Lower leg skin (tissue), 4 donors: Measurements from ENCODE around the gene ANKDD1B. TPM values are rescaled to one million over a fixed set of nuclear protein-coding genes. Genes with fewer than 3 reads are reported as not detected.

Source experiments
- DNase-seq, 2 donors: peaks; one replicate each; pipeline ENCODE4 v3.0.0-alpha.2; 2019; ENCODE audit warnings: low spot score in 2 of 2
- H3K4me3 ChIP-seq: fragments of 200-600 bp; sonication (generic); 2 replicates; pipeline ENCODE4 v1.5.1; 2017; ENCODE audit warnings: mild to moderate bottlenecking, low read depth; ENCODE audit not compliant: poor library complexity, severe bottlenecking
- CTCF ChIP-seq, 3 donors: fragments of 450-650 bp; IDR thresholded peaks; one replicate each; pipeline ENCODE4 v1.5.1; 2016; ENCODE audit warnings: antibody characterized with exemption in 3 of 3, mild to moderate bottlenecking in 3 of 3, moderate library complexity in 2 of 3
- POLR2A ChIP-seq, 2 donors: fragments of 450-650 bp; IDR thresholded peaks; one replicate each; pipeline ENCODE4 v1.6.1; 2016 to 2017; ENCODE audit warnings: antibody characterized with exemption in 2 of 2, mild to moderate bottlenecking in 1 of 2, moderate library complexity in 1 of 2
- WGBS, 2 donors: methylation state at CpG; one replicate each; pipeline ENCODE4 v1.1.5; 2018; 5-methylcytosine and 5-hydroxymethylcytosine counted together
- intact Hi-C: fragments of 100-400 bp; cut with DNase I; formaldehyde crosslinking; loops from one replicate; pipeline ENCODE4 v1.15.0; 2023; ENCODE audit warnings: low total_unique reads
- total RNA-seq, 4 donors: library from RNA; depleted of rRNA; stranded (reverse); fragments of >200 nt; gene quantifications; one replicate each; pipeline ENCODE4 v1.1.0, GENCODE V29; 2016

ANKDD1B gene
- total RNA-seq, 4 donors from 2014 or later, result 0.21 to 1.1 (median 0.45) TPM; not detected in 1

DNA sequence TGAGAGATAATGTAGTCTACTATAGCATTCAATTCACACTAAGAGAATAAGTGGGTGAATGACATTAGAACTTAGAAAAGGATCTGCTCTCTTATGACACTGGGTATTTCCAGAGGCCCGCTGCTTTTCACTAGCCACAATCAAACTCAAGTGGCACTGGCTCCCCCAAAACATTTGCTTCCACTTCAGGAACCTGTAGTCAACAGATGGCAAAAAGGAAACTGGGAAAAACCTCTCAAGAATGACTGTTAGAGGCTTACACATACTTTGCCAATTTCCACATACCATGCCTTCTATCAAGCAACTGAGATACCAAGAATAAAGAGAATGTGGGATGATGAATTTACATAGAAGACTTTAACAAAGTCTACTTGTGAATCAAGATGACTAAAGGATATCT, 94.8 kb downstream of the ANKDD1B start:
- WGBS, 2 donors, result 93 to 95% methylated on average over 1 of the region's 1 CpG
- H3K4me3 ChIP-seq, result no peak overlapping the region
- TF ChIP-seq POLR2A (IDR thresholded peaks at IDR 0.05) (no peak), CTCF (IDR thresholded peaks at IDR 0.05) (no peak)
- intact Hi-C loops, result no loop called here
- DNase-seq, result no peak

DNA sequence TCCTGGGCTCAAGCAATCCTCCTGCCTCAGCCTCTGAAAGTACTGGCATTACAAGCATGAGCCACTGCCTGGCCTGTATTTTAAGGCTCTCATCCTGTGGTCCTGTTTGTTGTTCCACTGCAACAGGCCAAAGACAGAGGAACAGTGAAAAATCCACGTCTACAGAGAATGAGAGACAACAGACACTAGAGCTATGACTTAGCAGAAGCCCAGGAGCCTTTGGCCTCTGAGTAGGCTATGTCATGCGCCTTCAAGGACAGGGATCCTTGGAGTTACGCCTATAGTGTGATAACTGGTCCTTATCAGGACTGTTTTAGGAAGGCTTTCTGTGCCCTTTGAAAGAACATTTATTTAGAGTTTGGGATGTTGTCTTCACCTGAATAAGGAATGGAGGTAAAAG, 95.5 kb downstream of the ANKDD1B start:
- DNase-seq, result no peak
- intact Hi-C loops, result no loop called here
- TF ChIP-seq CTCF (IDR thresholded peaks at IDR 0.05) (no peak), POLR2A (IDR thresholded peaks at IDR 0.05) (no peak)
- H3K4me3 ChIP-seq, result no peak overlapping the region
- 96 to 97% methylated on average over 3 of the region's 3 CpGs for WGBS, 2 donors

- 73 to 78% methylated on average over 1 of the region's 1 CpG for WGBS, 2 donors
- intact Hi-C loops, result no loop called here
- no peak for DNase-seq
- no peak for TF ChIP-seq POLR2A (IDR thresholded peaks at IDR 0.05)
- TF ChIP-seq CTCF (IDR thresholded peaks at IDR 0.05), result no peak
- no peak overlapping the region for H3K4me3 ChIP-seq
Observed at GRCh38 chr5:75707911-75708509, 96.8 kb downstream of the ANKDD1B start.

GRCh38 chr5:75710637-75711036, 99.4 kb downstream of the ANKDD1B start:
- no peak for DNase-seq
- H3K4me3 ChIP-seq, result no peak overlapping the region
- WGBS, 2 donors, result 77 to 83% methylated on average over 1 of the region's 1 CpG
- intact Hi-C loops, result no loop called here
- no peak for TF ChIP-seq CTCF (IDR thresholded peaks at IDR 0.05)
- no peak for TF ChIP-seq POLR2A (IDR thresholded peaks at IDR 0.05)

- TF ChIP-seq CTCF (IDR thresholded peaks at IDR 0.05) (no peak), POLR2A (IDR thresholded peaks at IDR 0.05) (no peak)
- no peak for DNase-seq
- WGBS, 2 donors, result 97 to 100% methylated on average over 1 of the region's 1 CpG
- intact Hi-C loops, result no loop called here
- no peak overlapping the region for H3K4me3 ChIP-seq
Observed at GRCh38 chr5:75711151-75711550, 99.9 kb downstream of the ANKDD1B start.

- 93 to 95% methylated on average over 2 of the region's 2 CpGs for WGBS, 2 donors
Observed at GRCh38 chr5:75712091-75712490, 100.8 kb downstream of the ANKDD1B start.

More at GRCh38 chr5:75712091-75712490, 100.8 kb downstream of the ANKDD1B start:
- intact Hi-C loops, result no loop called here
- TF ChIP-seq POLR2A (IDR thresholded peaks at IDR 0.05), result no peak
- no peak for TF ChIP-seq CTCF (IDR thresholded peaks at IDR 0.05)
- H3K4me3 ChIP-seq, result no peak overlapping the region
- DNase-seq, result no peak
